KG1 (cell line): ENCODE results near the gene NR3C1.

Experiments used
- DNase-seq: peaks from one replicate; lab custom pipeline; 2025; lab: John Stamatoyannopoulos, UW

The NR3C1 gene

DNA sequence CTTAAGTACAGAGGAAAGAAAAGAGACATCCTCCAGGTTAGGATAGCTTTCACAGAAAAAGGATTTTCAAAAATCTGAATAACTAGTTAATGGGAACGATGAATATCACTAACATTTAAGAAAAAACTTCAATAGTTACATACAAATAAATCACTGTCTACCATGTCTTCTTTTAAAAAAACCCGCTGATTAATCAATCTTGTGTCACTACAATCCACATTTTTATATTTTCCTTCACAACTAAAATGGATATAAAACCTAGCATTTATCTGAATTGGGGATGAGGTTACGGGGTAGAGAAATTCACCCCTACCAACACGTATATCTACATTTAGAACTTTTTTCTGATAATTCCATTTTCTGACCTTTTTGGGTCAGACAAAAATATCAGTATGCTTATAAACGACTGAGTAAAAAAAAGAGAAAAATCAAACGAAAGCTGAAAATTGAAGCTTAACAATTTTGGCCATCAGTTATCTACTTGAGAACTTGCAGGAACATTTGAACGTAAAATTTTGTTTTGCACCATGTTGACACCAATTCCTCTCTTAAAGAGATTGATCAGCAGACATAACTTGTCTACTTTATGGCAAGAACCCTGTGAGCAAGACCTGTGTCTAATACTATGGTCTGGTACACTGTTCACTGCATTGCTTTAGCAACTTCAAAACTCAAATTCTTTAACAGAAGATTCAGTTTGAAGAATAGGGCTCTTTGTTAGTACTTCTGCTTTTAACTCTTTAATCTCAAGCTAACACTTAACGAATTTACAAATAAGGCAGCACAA lies 4.8 kb downstream of the NR3C1 start:
- no peak for DNase-seq

DNA sequence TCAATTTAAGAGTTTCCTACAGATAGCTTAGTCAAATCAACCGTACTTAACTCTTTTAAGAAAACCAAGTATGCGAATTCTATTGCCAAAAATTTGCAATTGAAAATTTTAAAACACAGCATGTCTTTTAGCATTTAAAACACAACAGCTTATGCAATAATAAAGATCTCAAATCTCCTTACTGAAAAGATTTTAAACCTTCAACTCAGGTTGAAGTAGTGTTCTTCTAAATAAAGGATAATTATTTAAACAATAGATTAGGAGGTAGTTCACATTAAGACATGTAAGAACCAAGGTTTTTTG lies 5.5 kb downstream of the NR3C1 start:
- DNase-seq = no peak

DNA sequence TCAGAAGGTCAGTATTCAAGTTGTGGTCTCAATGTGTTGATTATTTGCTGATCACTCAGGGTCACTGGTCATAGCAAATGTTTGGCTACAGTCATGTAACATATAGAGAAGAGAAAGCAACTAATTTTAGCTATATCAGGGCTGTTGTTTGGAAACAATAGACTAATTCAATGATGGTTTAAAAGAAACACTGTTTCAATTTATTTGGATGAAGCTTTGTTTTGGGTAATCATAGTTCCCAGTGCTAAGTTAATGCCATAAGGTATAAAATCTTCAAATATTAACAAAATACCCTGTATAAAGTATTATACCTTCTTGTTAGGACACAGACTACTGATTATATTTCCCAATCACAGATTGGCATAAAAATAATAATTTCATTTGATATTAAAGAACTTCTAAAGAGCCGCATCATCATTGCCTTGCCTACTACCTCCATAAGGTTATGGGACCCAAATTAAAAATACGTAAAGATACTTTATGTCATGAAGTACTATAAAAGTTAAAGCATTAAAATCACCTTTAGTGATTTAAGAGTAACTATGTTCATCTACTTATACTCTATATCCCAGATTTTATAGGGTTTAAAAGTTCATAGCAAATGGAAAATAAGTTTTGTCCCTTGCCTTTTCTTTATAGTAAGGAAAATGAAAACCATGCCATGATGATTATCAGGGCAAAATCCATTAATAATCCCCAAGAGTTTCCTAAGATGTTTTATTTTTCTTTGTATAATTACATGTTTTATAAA lies 6.0 kb downstream of the NR3C1 start:
- no peak for DNase-seq

DNA sequence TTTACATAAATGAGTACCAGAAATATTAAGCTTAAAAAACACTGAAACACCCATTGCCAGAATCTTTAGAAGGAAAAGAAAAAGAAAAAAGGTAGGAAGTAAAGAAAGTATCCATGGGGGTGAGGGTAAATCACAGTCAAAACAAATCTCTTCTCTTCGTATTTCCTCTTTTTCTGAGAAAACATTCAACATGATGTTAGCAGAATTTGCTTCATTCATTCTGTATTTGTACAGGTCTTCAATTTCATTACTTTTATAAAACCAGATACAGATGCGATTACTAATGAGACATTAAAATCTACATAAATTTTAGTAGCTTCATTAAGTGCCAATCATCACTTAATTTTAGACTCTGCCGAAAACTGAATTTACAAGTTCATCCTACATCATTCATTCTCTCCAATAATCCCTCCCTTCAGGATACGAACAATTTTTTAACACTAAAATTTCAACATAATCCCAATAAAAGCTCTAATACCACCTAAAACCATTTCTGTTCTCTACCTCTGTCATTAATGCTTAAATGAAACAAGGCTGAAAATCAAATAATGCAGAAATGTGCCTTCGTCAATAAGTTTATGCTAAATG lies 7.0 kb downstream of the NR3C1 start:
- DNase-seq = no peak

DNA sequence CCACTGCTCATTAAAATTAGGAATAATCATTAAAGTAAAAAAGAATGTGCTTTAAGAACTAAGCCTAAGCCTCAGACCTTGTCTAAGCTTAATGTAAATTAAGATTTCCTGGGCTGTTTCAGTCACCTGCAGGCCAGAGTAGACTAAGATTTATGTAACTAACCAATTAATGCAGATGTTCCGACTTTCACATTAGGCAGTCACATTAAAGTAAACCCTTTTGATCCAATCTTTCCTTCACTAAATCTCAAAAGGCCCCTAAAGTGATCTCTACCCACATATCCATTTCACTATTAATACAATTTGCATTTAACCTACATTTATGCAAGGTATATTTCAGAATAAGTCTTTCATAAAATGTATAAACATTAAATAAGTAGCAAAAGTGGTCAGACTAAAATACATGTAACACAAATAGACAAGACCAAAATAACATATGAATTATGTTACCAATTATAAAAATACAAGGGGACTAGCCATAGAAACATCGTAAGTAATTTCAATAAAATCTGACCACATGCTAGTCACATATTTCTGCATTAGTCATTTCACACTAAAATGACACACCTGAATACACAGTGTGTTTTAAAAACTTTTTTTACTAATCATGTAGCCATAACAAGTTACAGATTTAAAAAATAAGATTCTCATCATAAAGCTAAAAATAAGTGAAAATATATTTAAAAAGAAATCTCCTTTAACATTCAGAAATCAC lies 7.7 kb downstream of the NR3C1 start:
- DNase-seq = no peak

DNA sequence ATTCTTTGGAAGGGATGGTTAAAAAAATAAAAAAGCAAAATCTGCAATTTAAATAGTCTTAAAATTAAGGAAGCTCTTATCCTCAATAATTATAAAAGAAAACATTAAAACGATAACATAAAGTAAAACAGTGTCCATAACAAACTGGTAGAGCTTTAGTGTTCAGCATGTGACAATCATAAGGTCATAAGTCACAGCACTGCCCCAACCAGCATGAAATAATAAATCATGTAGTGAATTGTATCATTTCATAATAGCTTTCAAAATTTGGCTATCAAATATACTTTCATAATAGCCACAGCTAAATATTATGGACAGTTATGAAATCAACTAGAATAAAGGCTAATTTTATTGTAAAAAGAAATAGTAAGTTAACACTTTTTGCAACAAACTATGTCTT lies 10.0 kb downstream of the NR3C1 start:
- DNase-seq = no peak

DNA sequence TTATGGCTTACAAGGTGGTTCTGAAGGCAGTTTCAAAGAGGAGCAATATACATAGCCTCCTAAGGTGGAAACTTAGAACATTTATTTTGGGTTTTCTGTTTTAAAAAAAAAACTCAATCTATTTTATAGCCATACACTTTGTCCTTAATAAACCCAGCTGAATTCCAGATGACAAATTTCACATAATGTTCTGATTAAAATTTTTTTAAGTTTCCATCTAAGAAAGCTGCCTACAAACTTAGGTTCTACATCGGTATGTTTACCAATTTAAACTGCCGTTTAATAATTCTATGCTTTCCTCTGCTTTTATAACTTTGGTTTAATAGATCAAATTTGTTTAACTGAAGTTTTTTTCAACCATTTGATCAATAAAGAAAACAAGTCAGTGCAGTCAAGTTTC lies 12.5 kb downstream of the NR3C1 start:
- no peak for DNase-seq

DNA sequence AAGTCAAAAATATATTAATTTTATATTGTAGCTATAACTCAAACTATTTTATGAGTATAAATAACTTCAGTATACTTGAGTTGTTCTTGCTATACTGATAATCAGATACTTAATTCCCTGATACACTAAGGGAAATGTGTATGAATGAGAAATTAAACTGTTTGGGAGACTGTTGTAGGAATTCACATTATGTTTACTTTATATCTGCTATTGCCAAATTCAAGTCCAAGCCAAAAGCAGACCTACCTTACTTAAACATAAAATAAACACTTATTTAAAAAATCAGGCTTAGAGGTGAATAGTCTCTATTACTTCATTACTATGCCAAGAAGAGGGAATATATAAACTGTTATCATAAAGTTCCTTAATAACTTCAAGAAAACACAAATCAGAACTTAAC lies 13.2 kb downstream of the NR3C1 start:
- DNase-seq = no peak

DNA sequence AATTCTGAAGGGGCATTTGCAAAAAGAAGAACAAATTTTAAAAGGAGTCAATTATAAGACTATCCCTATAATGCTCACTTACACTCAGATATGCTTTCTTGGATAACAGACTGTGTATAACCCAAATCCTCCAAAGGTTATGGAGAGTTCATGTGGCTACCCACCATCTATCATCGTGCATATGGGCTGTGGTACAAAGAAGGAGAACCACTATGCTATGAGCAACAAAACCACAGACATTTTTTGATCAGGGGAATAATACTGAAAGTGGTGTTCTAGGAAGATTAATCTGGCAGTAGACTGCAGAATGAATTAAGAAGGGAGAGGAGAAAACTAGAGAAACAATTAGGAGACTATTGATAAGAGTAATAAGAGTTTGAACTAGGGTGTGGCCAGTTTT lies 16.8 kb downstream of the NR3C1 start:
- no peak for DNase-seq

DNA sequence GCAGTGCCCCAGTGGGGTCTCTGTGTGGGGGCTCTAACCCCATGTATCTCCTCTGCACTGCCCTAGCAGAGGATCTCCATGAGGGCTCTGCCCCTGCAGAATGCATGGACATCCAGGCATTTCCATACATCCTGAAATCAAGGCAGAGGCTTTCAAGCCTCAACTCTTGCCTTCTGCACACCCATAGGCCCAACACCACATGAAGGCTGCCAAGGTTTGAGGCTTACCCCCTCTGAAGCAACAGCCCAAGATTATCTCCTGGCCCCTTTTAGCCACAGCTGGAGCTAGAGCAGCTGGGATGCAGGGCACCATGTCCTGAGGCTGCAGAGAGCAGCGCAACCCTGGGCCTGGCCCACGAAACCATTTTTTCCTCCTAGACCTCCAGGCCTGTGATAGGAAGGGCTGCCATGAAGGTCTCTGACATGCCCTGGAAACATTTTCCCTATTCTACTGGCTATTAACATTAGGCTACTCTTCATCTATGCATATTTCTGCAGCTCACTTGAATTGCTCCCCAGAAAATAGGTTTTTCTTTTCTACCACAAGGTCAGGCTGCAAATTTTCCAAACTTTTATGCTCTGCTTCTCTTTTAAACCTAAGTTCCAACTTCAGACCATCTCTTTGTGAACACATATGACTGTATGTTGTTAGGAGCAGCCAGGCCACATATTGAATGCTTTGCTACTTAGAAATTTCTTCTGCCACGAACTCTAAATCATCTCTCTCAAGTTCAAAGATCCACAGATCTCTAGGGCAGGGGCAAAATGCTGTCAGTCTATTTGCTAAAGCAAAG lies 18.4 kb downstream of the NR3C1 start:
- no peak for DNase-seq

DNA sequence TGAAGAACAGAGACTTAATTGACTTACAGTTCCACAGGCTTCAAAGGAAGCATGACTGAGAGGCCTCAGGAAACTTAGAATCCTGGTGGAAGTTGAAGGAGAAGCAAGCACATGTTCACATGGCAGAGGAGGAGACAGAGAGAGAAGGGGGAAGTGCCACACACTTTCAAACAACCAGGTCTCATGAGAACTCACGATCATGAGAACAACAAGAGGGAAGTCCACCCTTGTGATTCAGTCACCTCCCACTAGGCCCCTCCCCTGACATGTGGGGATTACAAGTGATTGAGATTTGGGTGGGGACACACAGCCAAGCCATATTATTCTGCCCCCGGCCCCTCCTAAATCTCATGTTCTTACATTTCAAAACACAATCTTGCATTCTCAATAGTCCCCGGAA lies 19.5 kb downstream of the NR3C1 start:
- DNase-seq = no peak

DNA sequence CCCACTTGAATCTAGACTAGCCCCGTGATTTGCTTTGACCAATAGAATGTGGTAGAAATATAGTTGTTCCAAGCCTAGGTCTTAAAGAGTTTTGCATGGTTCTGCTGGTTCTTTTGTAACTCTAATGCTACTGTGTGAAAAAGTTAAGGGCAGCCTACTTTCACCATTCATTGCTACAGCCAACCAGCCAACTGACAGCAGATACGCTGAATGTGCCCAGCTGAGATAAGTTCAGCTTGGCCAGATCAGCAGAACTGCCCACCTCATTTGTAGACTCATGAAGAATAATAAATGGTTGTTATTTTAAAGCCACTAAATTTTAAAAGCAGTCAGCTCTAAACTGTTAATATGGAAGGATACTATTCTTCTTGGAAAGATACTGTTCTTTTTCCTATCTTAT lies 23.9 kb downstream of the NR3C1 start:
- DNase-seq = no peak

DNA sequence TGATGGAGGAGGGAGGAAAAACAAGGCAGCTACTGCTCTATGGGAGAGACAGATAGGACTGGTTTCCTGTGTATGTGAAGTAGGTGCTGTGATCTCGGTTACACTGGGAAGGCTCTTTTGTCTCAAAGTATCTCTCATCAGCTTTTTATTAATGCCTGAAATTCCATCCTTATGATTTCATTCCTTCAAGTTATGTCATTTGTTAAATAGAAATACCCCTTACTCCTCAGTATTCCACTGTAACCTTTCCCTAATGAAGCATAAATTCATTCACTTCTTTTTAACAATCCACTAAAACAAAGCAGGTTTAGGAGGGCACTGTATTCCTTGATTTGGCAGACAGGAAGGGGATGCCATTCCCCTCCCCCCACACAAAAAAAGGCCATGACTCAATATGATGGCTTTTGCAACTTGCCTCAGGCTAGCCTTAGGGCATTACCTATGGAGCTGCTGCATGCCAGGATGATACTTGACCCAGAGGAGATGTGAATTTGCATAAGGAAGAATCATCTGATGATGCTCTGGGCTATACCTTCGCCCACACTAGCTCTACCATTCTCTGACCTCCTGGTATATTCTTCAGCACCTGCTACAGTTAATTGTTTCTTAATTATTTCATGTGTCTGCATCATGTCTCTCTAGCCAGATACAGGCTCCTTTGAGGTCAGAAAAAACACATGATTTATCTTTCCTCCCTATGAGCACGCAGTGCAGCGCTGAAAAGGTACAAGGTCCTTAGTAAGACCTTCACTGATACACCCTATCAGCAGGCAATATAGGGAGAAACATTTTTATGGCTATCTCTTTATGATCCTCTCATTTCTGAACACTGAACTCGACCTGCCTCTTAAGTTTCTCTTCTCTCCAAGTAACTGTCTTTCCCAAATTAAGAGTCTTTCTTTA lies 26.3 kb downstream of the NR3C1 start:
- DNase-seq = no peak

DNA sequence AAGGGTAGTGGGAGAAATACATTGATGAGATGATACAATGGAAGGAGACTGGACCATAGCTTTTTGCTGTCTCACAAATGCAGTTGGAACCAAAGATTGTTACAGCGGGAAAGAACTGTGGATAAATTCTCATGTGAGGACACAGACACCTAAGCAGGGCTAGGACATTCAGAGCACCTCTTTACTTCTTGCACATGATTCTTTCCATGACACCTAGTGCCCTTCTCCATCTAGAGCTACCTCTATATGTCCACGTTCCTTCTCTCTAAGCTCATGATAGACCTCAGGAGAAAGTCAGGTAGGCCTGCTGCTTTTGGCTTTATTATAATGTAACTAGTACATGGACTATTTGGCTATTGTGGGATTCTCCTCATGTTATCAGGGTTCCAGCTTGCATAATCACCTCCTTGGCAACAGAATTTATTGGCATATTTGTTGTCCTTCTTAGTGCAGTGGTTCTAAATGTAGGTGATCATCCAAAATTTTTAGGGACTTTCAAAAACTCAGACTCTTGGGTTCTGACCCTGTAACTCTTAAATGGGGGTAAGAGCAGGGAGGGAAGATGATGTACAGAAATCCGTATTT lies 27.2 kb downstream of the NR3C1 start:
- DNase-seq = no peak

DNA sequence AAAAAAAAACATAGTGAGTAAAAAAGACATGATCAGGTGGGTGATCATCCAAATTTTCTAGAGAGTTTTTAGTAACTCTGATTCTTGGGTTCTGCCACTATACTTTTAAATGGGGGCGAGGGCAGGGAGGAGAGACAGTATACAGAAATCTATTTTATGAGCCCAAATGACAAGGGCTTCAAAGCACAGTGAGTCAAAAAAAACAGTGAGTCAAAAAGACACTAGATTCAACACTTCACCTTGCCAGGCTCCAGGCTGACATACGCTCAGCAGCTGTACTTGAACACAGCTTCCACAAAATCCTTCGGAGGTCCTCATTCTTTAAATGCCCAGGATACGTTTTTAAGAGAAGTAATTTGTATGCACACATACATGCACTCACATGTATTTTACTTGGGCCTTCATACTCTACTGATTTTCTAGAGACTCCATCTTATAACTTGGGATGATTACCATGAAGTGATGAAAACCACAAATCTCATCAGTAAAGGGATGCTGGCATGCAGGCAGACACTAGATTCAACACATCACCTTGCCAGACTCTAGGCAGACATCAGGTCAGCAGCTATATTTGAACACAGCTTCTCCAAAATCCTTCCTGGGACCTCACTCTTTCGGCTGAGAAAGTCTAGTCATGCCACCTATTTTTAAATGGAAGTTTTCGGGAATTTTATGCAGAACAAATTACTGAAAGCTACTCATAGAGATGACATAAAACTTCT lies 28.8 kb downstream of the NR3C1 start:
- DNase-seq = no peak

DNA sequence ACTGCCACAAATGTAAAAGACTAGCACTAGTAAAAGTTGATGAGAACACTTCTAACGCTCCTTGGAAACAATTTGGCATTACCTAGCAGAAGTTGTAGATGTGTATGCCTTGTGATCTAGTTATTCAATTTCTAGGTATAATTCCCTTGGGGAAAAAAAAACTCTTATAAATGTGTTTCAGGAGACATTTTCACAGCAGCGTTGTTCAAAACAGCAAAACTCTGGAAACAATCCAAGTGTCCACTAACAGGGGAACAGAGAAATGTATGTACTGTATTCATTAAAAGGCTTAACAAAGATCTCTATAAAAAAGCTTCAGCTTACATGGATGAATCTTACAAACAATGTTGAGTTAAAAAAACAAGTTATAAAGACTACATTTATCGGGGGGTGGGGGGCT lies 30.4 kb downstream of the NR3C1 start:
- DNase-seq = no peak

DNA sequence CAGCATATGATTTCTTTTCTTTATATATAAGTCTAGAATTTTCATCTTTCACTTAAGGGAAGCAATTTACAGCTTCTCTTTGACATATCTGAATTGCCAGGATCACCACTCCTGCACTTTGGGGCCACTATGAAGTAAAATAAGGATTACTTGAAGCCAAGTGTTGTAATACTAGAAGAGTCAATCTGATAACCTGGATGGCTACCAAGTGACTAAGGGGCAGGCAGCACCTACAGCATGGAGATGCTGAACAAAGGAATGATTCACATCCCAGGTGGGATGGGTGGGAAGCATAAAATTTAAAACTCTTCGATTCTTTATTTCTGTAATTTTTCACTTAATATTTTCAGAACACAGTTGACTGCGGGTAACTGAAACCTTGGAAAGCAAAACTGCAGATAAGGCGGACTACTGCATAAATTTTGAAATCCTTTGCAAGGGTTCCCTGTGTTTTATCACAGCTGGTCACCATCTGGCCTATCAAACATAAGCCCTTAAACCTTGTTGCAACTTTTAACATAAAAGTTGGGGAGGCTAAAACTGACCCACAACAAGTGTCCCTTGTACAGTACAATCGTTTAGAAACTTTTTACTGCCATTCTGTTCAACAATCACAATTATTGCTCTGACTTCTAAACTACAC lies 31.2 kb downstream of the NR3C1 start:
- no peak for DNase-seq

DNA sequence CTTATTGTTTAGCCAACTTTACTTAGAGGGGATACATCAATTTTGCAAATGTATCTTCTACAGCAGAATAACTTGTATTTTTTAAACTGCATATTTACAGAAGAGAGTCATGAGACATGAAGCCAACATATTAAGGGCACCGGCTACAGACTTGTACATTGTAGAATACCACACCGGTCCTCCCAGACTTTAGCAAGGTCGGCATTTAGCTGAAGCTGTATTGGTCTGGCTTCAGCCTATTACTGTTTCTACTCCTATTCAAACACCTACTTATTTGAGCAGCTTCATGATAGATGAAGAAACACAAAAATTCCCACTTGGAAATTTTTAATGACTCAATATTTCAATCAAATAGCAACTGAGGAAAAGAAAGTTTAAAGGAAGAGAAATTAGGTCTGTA lies 33.0 kb downstream of the NR3C1 start:
- no peak for DNase-seq

DNA sequence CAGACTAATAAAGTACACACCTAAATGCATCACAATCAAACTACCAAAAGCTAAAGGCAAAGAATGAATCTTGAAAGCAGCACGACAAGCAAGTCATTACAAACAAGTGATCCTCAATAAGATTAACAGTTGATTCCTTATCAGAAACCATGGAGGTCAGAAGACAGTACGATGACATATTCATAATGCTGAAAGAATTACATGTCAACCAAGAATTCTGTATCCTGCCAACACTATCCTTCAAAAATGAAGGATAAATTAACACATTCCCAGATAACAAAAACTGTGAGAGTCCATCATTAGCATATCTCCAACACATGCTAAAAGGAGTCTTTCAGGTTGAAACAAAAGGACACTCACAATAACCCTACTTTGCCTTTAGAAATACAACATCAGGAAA lies 39.4 kb downstream of the NR3C1 start:
- DNase-seq = no peak
